OCI-LY1 (cell line): ENCODE results near the gene EID2.

ENCODE experiments used
- CTCF ChIP-seq: fragments of 200-600 bp; sonication (generic), shearing (Covaris generic); IDR thresholded peaks from 2 replicates; pipeline ENCODE4 v1.5.1; 2017; ENCODE audit warnings: mild to moderate bottlenecking, antibody characterized with exemption, low read length, moderate library complexity, mixed read lengths
- EZH2 ChIP-seq: fragments of 200-600 bp; sonication (generic), shearing (Covaris generic); IDR thresholded peaks from 2 replicates; pipeline ENCODE4 v1.8.0; 2017; ENCODE audit warnings: borderline replicate concordance, mixed run types, mild to moderate bottlenecking, antibody characterized with exemption, low read length, moderate library complexity, mixed read lengths

GRCh38 chr19:39500543-39500942 lies 39.4 kb downstream of the EID2 start:
- TF ChIP-seq CTCF: no peak
- TF ChIP-seq EZH2: no peak
